Stimulated activated CD8-positive, alpha-beta memory T cell treated with anti-CD3 and anti-CD28 coated beads, Interleukin-7, amount 100 ng/mL, for 24 hours (primary cell): ENCODE measurements around the gene SERPINA6.
"Not testable (repeated sequence)": the region's sequence is repeated elsewhere in the genome, so short reads cannot be mapped to it uniquely, and the experiment has no call there.

ENCODE experiments used
- DNase-seq: peaks from one replicate; pipeline ENCODE4 v3.0.0-alpha.2; 2020; ENCODE audit warnings: low read depth

The SERPINA6 gene

DNA sequence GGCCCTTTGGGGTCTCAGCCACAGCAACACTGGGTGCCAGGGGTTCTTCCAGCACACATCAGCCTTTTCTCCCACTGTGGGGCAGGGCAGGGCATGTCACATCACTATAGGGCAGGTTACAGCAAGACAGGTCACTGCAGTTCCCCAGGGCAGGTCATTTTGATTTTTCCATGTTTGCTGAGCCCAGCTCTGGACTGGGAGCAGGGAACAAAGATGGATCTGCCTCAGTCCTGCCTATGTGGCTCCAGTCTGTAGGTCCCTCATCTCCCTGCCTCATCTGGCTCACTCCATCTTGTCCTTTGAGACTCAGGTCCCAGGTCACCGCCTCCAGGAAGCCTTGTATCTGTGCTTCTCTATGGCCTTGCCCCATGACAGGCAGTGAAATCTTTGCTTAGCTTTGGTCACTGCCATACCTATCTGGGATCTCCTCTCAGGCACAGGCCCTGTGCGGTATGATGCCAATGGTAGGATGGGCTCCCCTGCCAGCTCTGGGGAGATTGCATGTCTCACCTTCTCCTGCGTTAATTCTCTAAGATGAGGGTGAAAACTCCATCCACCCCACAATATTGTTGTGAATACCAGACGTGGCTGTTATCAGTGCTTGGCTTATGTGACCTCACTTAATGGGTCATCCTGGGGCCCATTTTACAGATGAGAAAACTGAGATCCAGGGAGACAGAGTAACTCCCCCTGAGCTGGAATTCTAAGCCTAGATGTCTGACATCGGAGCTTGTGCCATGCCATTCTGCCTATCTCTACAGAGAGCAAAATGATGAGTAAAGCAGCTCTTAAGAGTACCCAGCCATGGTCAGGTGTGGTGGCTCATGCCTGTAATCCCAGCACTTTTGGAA lies 1.5 kb downstream of the SERPINA6 start:
- no peak for DNase-seq

DNA sequence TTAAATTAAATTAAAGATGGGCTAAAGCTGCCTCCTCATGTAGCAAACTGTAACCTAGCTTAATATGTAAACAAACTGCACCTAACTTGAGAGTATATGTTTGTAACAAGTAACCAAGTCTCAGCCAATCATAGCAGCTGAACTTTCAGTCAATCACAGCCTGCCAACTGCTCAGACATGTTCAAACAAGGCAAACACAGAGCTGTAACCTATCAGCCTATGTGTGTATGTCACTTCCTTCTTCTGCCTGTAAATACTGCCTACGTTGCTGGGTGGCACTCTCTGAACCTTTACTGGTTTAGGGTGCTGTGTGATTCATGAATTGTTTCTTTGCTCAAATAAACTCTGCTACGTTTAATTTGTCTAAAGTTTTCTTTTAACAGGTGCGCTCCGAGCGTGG lies 2.9 kb downstream of the SERPINA6 start:
- no peak for DNase-seq

DNA sequence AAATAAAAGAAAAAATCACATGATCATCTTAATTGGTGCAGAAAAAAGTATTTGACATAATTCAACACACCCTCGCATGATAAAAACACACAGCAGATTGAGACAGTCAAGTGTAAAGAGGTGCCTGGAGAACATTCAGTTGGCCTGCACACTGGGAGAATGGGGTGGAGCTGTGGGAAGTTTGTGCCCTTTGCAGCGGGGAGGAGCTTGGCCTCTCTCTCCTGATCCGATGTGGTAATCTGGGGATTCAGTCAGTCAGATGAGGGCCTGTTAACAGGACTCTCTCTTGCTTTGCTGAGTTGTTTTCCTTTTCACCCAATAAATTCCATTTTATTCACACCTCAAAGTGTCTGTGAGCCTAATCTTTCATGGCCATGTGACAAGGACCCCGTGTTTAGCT lies 5.9 kb downstream of the SERPINA6 start:
- no peak for DNase-seq

DNA sequence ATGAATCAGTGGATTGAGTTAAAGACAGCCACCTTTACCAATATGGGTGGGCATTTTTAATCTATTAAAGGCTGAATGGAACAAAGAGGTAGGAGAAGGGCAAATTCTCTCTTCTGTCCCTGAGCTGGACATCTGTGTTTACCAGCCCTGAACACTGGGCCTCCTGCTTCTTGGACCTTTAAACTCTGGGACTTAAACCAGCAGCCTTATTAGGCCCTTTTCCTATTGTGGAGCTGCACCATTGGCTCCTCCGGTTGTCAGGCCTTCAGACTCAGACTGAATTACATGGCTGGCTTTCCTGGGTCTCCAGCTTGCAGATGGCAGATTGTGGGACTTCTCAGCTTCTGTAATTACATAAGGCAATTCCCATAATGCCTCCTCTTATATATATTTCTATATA lies 6.4 kb downstream of the SERPINA6 start:
- DNase-seq, result no peak

DNA sequence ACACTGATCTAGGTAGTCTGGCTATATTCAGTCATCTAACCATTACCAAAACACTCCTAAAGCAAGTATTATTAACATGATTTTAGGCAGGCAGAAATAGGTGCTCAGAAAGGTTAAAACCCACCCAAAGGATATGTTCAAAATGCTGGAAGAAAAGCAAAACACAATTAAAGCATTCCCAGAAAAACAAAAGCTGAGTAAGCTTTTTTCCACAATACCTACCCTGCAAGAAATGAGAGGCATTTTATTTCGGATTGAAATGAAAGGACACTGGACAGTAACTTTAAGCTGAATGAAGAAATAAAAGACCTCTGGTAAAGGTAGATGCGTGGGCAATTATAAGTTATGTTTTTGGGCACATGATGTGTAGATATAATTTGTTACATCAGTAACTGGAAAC lies 8.2 kb downstream of the SERPINA6 start:
- DNase-seq, result no peak

DNA sequence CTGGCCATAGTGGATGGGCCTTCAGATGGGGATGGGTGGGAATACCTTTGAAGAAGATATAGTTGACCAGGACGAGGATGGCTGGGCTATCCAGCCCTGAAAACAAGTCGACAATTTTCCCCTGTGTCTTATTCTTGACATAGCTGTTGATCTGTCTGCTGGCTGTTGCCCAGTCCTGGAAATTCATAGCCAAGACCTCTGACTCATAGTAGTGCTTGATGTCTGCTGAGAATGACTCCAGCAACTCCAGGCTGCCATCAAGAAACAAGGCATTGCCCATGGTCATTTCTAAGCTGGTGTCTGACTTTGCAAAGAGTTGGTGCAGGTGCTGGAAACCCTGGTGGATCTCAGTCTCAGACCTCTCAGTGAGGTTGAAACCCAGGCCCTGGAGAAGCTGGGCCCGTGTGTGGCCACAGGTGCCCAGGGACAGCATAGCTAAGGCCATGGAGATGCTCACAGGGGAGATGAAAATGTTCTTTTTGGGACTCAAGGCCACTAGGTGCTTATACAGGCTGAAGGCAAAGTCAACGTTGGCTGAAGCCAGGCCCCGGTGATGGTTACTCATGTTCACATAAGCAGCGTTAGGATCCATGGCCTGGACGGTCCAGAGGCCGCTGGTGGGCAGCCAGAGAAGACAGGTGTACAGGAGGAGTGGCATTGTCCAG lies 9.0 kb downstream of the SERPINA6 start:
- DNase-seq, result no peak

DNA sequence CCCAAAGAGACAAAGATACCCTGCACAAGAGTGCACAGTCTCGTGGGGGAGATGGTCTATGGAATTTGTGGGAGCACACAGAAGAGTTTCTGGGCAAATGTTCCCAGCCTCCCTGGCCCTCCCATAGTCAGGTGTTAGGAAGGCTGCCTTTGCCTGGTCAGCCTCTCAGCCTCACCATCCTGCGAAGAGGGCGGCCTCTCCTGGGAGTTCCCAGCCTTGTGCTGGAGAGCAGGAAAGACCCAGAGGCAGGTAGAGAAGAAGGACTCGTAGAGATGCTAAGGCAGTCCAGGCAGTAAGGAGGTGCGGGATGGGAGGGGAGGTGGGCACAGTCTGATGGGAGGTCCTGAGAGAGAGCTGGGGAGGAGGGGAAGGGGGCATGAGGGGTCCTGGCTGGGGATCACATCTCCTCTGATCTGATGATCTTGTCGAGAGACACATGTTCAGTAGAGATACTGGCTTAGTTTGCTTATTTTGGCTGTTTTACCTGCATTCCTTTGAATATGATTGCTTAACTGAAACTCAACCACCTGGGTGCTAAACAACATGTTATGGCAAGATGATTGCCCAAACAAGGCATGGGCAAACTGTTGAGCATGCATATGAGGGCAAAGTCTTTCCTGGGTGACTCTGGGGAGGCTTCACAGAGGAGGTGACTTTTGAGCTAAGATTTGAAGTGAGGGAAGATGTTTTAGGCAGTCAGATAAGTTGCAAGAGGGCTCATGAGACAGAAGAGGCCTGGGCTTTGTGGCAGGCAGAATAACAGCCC lies 10.5 kb downstream of the SERPINA6 start:
- no peak for DNase-seq

DNA sequence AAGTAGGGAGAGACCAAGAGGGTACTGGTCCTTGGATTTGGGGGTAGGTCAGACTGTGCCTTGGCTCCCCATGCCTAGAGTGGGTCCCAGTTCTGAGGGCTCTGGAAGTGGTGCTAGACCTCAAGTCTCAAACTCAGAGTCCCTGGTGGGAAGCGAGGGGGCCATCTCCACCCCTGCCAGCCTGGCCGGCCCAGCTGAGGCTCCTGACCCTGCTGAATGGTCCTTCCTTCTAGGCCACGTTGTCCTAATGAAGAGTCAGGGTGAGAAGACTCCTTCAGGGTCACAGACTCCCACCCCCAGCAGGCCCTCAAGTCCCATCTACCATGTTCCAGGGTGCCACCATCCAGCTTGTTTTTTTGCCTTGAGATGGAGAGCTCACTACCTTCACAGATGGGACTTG lies 12.9 kb downstream of the SERPINA6 start:
- no peak for DNase-seq

DNA sequence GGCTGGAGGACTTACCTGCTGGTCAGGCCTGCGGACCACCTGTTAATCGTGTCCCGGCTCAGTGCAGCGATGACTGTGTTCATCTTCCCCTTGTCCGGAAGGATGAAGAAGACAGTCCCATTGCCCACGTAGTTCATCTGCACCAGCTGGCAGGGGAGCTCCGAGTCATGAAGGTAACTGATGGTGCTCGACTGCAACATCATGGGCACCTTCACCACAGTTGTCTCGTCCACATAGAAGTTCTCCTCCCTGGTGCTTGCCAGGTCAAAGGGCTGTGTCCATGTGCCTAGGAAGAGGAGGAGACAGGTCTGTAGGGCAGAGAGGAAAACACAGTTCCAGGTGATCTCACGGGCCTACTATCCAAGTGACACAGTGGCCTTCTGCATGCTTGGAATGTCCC lies 13.4 kb downstream of the SERPINA6 start:
- no peak for DNase-seq

DNA sequence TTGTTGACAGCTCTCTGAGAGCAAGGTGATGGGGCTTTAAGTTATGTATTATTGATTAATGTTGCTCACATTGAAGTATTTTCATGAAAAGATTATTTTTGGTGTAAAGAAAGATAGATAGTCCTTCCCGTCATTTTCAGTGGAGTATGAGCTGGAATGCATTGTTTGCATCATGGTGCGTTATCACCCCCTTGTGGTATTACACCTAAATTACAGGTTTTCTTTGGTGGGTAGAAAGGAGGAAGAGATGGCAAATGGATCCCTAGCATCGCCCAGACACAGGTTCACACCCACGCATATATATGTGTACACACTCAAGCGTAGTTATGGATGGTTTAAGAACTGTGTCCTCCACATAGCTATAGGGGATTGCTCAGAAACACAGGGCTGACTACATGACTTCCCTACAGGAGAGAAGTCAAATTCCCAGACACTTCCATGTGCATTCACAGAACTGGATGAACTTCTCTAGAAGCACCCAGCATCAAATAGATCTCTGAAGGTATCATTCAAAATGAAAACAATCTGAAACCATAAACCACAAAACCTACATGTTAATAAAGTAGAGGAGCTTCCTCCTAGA lies 15.6 kb downstream of the SERPINA6 start:
- no peak for DNase-seq

DNA sequence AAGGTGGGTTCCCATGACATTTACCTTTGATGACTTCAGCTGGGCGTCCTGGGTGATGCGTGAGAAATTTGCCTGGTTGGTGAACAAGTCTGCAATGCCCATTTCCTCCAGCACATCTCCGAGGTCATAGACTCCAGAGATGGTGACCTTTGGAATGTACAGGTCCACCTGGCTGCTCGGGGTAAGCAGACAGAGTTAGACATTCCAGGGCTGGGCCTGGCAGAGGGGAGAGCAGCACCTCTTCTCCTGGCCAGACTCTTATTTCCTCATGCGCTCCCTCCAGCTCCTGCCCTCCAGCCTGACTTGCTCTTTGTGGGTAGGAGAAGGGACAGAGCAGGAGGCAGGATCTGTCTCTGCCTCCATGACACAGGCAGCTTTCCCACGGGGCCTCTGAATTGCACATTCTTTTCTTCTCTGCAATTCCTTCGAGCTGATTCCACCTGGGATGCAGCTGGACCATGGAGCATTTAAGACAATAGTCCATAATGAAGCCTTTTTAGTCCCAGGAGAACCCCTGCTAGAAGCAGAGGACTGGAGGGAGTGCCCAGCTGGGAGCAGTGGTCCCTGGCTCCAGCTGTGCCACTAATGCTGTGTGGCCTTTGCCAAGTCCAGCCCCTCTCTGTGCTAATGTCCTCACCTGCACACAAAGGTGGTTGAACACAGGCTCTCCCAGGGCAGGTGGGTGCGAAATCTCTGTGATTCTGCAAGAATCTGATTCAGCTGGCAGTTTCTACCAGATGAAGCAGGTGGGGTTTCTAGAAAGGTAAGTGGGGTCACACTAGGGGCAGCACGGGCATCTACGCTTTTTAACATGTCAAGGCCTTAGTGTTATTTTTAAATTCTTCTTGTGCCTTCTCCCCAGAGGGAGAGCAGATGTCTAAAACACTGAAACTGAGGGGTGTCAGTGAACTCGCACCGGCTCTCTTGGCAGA lies 16.8 kb downstream of the SERPINA6 start:
- no peak for DNase-seq

DNA sequence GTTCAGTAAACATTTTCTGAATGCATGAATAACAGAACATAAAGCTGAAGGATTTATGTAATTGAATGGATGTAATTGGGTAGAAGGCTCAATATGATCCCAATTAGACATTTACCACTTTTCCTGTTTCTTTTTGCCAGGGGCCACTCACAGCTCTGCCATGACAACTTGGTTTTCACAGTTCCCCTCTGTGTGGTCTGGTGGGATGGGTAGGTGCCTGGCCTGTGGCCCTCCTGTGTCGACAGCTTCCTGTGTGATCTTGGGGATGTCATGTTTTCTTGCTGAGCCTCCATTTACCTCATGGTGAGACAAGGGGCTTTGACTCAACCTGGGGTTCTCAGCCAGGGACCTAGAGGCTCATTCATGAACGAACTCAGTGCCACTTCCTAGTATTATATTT lies 17.5 kb downstream of the SERPINA6 start:
- DNase-seq, result no peak

DNA sequence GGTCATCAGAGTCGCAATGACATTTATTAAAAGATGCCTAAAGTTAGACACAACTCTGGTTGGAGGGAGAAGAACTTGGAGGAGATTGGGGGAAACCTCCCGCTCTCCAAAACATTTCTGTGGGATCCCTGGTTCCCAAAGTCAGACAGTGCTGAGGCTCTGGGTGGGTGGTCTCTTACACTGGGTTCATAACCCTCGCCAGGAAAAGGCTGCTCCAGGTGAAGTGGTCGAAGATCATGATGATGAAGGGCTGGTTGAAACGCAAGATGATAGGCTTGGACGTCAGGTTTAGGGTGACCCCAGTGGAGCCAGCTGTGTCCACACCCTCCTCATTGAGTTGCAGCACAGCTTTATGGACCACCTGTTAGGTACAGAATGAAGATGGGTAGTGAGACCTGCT lies 18.9 kb downstream of the SERPINA6 start:
- no peak for DNase-seq

DNA sequence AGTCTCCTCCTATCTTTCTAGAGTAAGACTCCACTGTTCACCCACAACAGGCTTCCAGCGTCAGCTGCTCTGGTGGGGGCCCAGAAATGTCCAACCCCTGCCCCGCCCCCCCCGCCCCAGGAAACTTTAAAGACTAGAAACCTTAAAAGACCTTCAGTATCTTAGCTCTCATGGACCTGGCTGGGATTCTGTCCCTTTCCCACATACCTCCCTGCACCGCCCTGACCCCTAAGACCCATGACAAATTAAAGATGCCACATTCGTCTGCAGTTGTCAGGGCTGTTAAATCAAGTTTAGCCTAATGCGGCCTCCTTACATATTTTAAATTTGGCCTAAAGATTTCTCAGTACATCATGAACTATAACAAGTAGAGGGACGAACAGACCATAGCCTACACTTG lies 20.0 kb downstream of the SERPINA6 start:
- DNase-seq, result no peak

DNA sequence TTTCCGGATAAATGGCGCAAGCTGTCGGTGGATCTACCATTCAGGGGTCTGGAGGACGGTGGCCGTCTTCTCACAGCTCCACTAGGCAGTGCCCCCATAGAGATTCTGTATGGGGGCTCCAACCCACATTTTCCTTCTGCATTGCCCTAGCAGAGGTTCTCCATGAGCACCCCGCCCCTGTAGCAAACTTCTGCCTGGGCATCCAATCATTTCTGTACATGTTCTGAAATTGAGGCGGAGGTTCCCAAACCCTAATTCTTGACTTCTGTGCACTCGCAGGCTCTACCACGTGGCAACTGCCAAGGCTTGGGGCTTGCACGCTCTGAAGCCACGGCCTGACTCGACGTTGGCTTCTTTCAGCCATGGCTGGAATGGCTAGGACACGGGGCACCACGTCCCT lies 25.0 kb downstream of the SERPINA6 start:
- DNase-seq, result no peak

DNA sequence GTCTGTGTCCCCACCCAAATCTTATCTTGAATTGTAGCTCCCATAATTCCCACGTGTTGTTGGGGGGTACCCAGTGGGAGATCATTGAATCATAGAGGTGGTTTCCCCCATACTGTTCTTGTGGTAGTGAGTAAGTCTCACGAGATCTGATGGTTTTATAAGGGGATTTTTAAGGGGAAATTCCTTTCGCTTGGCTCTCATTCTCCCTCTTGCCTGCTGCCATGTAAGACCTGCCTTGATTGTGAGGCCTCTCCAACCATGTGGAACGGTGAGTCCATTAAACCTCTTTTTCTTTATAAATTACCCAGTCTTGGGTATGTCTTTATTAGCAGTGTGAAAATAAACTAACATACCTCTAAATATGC lies 27.0 kb downstream of the SERPINA6 start:
- DNase-seq, result not testable (repeated sequence)

DNA sequence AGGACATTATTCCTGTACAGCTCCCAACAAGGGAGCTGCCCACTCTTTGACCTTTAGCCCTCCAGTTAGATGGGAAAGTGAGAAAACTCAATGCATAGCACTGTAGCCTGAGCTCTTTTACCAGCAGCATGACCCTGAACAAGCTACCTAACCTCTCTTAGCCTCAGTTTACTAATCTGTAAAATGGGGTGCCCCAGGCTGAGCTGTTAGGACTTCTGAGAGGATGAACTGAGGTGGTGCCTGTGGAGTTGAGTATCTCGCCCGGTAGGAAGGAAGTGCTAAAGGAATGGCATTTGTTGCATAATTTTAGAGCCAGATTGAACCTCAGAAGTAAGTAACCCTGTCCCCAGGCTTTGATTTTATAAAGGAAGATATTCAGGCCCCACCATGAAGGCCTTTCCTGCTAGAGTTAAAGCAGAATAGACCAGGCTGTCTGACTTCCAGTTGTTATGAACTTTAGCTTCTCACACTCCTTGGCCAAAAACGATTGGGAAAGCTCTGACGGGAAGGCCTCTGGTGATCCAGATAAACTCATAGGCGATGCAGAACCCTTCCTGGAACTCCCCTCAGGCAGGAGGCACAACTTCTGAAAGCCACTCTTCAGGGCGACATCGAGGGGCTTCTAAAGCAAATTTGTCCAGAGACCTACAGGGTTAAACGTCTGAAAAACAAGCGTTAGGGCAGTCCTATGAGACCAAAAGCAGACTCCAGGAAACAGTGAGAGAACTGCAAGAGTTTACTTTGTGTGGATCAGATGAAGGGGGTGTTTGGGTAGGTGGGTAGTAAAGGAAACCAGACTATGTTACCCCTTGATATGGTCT lies 27.6 kb downstream of the SERPINA6 start:
- DNase-seq, result no peak

DNA sequence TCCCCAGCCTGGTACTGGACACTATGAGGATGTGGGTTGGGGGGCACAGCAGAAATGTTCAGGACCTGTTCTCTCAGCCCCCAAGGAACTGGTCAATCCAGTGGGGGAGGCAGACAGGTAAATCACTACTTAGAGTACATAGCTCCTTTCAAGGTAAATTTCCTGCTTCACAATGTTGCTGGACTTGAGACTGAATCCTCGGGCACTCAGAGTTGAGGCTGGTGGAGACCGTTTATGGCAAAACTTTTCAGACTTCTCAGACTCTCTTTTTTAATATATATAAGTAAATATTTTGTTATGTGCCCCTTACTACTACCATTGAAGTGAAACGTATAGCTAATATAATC lies 29.6 kb downstream of the SERPINA6 start:
- DNase-seq, result no peak

DNA sequence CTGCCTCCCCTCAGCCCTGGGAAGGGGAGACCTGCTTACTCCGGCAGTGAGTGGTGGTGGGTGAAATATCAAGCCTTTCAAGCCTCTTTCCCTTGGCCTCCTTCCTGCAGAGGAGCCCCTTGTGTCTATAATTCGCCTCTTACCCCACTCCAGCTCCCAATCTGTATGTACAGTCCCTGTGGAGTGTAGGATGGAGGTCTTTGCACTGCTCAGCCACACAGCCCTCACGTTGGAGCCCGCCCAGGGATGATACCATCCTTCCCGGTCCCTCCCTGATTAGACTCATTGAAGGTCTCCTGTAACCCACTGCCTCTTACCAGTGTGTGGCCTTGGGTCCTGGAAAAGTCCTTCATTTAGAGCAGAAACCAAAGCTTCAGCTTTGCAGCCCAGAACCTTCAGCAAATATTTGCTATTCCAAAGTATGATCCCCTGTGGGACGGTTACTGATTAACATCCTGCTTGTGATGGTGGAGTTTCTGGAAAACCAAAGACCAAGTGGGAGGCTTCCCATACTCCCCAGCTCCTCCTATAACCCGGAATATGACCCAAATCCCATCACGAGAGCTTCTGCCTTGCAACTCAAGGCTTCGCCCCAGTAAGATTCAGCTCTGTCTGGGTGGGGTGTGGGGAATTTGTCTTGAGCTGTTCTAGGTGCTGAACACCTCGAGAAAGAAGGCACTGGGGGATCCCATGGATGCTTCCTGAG lies 30.1 kb downstream of the SERPINA6 start, which contains the start of gene SERPINA10:
Gene SERPINA10 (minus strand): TSS at position 397 of the 706 bp plus-strand sequence. CDS start 2,675 bp downstream, outside the sequence.
- DNase-seq, result no peak

DNA sequence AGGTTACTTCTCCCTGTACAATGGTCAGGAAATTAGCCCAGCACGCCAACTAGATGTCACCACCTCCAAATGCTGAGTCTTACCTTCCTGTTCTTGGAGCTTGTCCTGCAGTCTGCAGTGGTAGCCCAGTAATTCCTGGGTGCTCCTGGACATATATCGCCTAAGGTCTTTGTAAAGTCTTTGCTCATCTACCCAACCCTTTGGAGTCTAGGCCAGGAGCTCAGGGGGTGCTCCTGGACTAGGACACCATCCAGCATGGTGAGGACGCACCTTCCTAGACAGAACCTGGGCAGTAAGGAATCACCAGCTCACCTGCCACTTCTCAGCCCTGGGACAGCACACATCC lies 30.6 kb downstream of the SERPINA6 start:
- no peak for DNase-seq
